ENCODE measurements around the gene RGP1.

Gene RGP1

GRCh38 chr9:35771534-35771933, 22.4 kb downstream of the RGP1 start:
- Histone ChIP-seq H3K27ac (no peak overlapping the region), H4K20me1 (ENCODE audit: insufficient read depth) (no peaks in the 10 kb centered on the region), H3K4me1 (ENCODE audit: low read depth, poor library complexity, severe bottlenecking) (peaks cover 10% of the 10 kb centered on the region), H3K27me3 (ENCODE audit: insufficient read depth, low read depth) (no peaks in the 10 kb centered on the region), H3K4me3 (IDR thresholded peaks at IDR 0.05; ENCODE audit: insufficient read depth, low read depth, low read length) (no peak overlapping the region), H2AFZ (ENCODE audit: low read depth) (no peak overlapping the region), H3K79me2 (ENCODE audit: insufficient read depth, low read depth) (0 out of 2 replicates have a peak, but pooled peaks cover 6% of the 10 kb centered on the region), H3K9ac (no peak overlapping the region), H3K4me2 (no peak overlapping the region), H3K36me3 (ENCODE audit: insufficient read depth) (no peaks in the 10 kb centered on the region)
- TF ChIP-seq, protein P1, sequence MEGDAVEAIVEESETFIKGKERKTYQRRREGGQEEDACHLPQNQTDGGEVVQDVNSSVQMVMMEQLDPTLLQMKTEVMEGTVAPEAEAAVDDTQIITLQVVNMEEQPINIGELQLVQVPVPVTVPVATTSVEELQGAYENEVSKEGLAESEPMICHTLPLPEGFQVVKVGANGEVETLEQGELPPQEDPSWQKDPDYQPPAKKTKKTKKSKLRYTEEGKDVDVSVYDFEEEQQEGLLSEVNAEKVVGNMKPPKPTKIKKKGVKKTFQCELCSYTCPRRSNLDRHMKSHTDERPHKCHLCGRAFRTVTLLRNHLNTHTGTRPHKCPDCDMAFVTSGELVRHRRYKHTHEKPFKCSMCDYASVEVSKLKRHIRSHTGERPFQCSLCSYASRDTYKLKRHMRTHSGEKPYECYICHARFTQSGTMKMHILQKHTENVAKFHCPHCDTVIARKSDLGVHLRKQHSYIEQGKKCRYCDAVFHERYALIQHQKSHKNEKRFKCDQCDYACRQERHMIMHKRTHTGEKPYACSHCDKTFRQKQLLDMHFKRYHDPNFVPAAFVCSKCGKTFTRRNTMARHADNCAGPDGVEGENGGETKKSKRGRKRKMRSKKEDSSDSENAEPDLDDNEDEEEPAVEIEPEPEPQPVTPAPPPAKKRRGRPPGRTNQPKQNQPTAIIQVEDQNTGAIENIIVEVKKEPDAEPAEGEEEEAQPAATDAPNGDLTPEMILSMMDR (conservative IDR thresholded peaks at IDR 0.05; ENCODE audit: low read depth, low read length): no peak

DNA sequence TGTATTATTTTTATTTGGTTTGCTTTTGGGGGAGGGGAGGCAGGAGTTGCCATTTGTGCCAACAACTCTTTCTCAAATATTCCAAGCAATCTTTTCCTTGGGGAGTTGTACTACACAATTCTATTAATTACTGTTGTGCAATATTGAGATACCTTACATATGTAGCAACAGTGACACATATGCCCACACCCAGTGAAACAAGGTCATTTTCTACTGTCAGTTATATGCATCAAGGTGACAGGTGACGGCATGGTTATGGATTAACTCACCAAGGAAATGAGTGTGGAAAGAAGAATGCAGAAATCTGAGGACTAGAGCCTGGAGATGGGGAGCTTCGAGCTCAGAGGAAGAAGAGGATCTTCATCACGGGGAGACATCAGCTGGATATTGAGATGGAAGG, 22.9 kb downstream of the RGP1 start:
- H3K27ac ChIP-seq: no peak overlapping the region

GRCh38 chr9:35774907-35775635, 26.0 kb downstream of the RGP1 start:
- H2AFZ ChIP-seq (ENCODE audit: low read depth): no peak overlapping the region
- no peaks in the 10 kb centered on the region for H3K79me2 ChIP-seq (ENCODE audit: insufficient read depth, low read depth)
- H3K4me3 ChIP-seq (IDR thresholded peaks at IDR 0.05; ENCODE audit: insufficient read depth, low read depth, low read length): no peak overlapping the region
- H3K27me3 ChIP-seq (ENCODE audit: insufficient read depth, low read depth): no peaks in the 10 kb centered on the region
- H4K20me1 ChIP-seq (ENCODE audit: insufficient read depth): no peaks in the 10 kb centered on the region
- no peaks in the 10 kb centered on the region for H3K36me3 ChIP-seq (ENCODE audit: insufficient read depth)
- no peak overlapping the region for H3K27ac ChIP-seq
- no peak overlapping the region for H3K4me2 ChIP-seq
- no peak overlapping the region for H3K9ac ChIP-seq
- peaks cover 10% of the 10 kb centered on the region for H3K4me1 ChIP-seq (ENCODE audit: low read depth, poor library complexity, severe bottlenecking)
- TF ChIP-seq, protein P1 (conservative IDR thresholded peaks at IDR 0.05; ENCODE audit: low read depth, low read length): no peak

More for the DNA sequence above, 22.9 kb downstream of the RGP1 start:
- Histone ChIP-seq H2AFZ (ENCODE audit: low read depth) (no peak overlapping the region), H3K27me3 (ENCODE audit: insufficient read depth, low read depth) (no peaks in the 10 kb centered on the region), H3K36me3 (ENCODE audit: insufficient read depth) (no peaks in the 10 kb centered on the region), H3K4me2 (no peak overlapping the region), H4K20me1 (ENCODE audit: insufficient read depth) (no peaks in the 10 kb centered on the region), H3K79me2 (ENCODE audit: insufficient read depth, low read depth) (0 out of 2 replicates have a peak, but pooled peaks cover 2% of the 10 kb centered on the region), H3K9ac (no peak overlapping the region), H3K4me1 (ENCODE audit: low read depth, poor library complexity, severe bottlenecking) (peaks cover 10% of the 10 kb centered on the region), H3K4me3 (IDR thresholded peaks at IDR 0.05; ENCODE audit: insufficient read depth, low read depth, low read length) (no peak overlapping the region)
- TF ChIP-seq, protein P1 (conservative IDR thresholded peaks at IDR 0.05; ENCODE audit: low read depth, low read length): no peak

DNA sequence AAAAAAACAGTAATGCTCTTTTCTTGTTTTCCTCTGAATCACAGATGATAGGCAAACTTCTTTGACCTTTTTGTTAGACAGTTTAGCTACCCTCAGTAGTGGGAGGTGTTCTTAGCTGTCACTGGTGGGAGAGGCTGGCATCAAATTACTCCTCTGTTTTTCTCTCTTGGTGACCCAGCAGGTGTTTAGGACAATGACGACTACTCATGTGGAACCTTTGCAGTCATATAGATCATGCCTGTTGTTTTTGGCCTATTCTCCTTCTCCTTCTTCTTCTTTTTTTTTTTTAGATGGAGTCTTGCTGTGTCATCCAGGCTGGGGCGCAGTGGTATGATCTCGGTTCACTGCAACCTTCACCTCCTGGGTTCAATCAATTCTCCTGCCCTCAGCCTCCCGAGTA, 26.9 kb downstream of the RGP1 start:
- H3K27me3 ChIP-seq (ENCODE audit: insufficient read depth, low read depth): no peaks in the 10 kb centered on the region
- H3K4me1 ChIP-seq (ENCODE audit: low read depth, poor library complexity, severe bottlenecking): peaks cover 10% of the 10 kb centered on the region
- H3K36me3 ChIP-seq (ENCODE audit: insufficient read depth): no peaks in the 10 kb centered on the region
- no peaks in the 10 kb centered on the region for H3K79me2 ChIP-seq (ENCODE audit: insufficient read depth, low read depth)
- H3K4me2 ChIP-seq: no peak overlapping the region
- H4K20me1 ChIP-seq (ENCODE audit: insufficient read depth): no peaks in the 10 kb centered on the region
- H3K9ac ChIP-seq: no peak overlapping the region
- H3K27ac ChIP-seq: no peak overlapping the region
- H3K4me3 ChIP-seq (IDR thresholded peaks at IDR 0.05; ENCODE audit: insufficient read depth, low read depth, low read length): no peak overlapping the region
- H2AFZ ChIP-seq (ENCODE audit: low read depth): no peak overlapping the region
- TF ChIP-seq, protein P1 (conservative IDR thresholded peaks at IDR 0.05; ENCODE audit: low read depth, low read length): no peak

Data from KMS-11 (cell line).